HG03432 (cell line): ENCODE data around the gene DNAJC17.

Source experiments
- ATAC-seq: cut with Tn5 transposase; IDR thresholded peaks from one replicate; pipeline ENCODE4 v1.9.1; 2021; ENCODE audit warnings: mild to moderate bottlenecking, moderate library complexity; ENCODE audit not compliant: unreplicated experiment

Gene DNAJC17

GRCh38 chr15:40793216-40793989 lies 13.9 kb downstream of the DNAJC17 start:
- no peak for ATAC-seq

GRCh38 chr15:40792394-40792793 lies 14.9 kb downstream of the DNAJC17 start:
- ATAC-seq = no peak

- ATAC-seq = no peak
Measured at GRCh38 chr15:40790718-40791117, 16.6 kb downstream of the DNAJC17 start.

- ATAC-seq = no peak
Measured at GRCh38 chr15:40789999-40790398, 17.3 kb downstream of the DNAJC17 start.

- no peak for ATAC-seq
Measured at GRCh38 chr15:40789119-40789518, 18.2 kb downstream of the DNAJC17 start.

GRCh38 chr15:40787991-40788390 lies 19.3 kb downstream of the DNAJC17 start:
- ATAC-seq = no peak

GRCh38 chr15:40787344-40787841 lies 19.9 kb downstream of the DNAJC17 start:
- no peak for ATAC-seq

- no peak for ATAC-seq
Measured at GRCh38 chr15:40785814-40786213, 21.5 kb downstream of the DNAJC17 start.

GRCh38 chr15:40785164-40785563 lies 22.1 kb downstream of the DNAJC17 start:
- no peak for ATAC-seq

GRCh38 chr15:40782609-40783227 lies 24.6 kb downstream of the DNAJC17 start:
- peak; percentile 79 for ATAC-seq

GRCh38 chr15:40776537-40777141 lies 30.6 kb downstream of the DNAJC17 start:
- no peak for ATAC-seq

- no peak for ATAC-seq
Measured at GRCh38 chr15:40775740-40776536, 31.3 kb downstream of the DNAJC17 start.

- ATAC-seq = no peak
Measured at GRCh38 chr15:40775007-40775406, 32.3 kb downstream of the DNAJC17 start.

- no peak for ATAC-seq
Measured at GRCh38 chr15:40773902-40774301, 33.4 kb downstream of the DNAJC17 start.

- ATAC-seq = no peak
Measured at GRCh38 chr15:40773496-40773895, 33.8 kb downstream of the DNAJC17 start.

GRCh38 chr15:40772014-40772413 lies 35.3 kb downstream of the DNAJC17 start:
- no peak for ATAC-seq

- no peak for ATAC-seq
Measured at GRCh38 chr15:40771242-40771641, 36.0 kb downstream of the DNAJC17 start.

GRCh38 chr15:40770147-40770721 lies 37.0 kb downstream of the DNAJC17 start:
- ATAC-seq = no peak

- ATAC-seq = peak; percentile 57
Measured at GRCh38 chr15:40769274-40770146, 37.8 kb downstream of the DNAJC17 start, which contains the start of gene C15orf62. Gene C15orf62, plus strand, starts transcription at chr15:40769980. Its CDS starts 516 bp downstream, at chr15:40770496.
